ENCODE results near the gene CNNM4. TPM values are rescaled to one million over a fixed set of nuclear protein-coding genes. Genes with fewer than 3 reads are reported as not detected.

The CNNM4 gene
- total and polyA plus RNA-seq, 2 donors, result 2.4 to 3.1 TPM

Other genes with a start within 250 kb of the CNNM4 start
- 18.9 TPM for gene ARID5A, start 224.2 kb upstream of the CNNM4 start, total RNA-seq
- 57.2 TPM for gene ARID5A, start 224.2 kb upstream of the CNNM4 start, polyA plus RNA-seq
- 21.2 TPM for gene KANSL3, start 122.6 kb upstream of the CNNM4 start, total RNA-seq
- gene KANSL3, start 122.6 kb upstream of the CNNM4 start, polyA plus RNA-seq, result 27.2 TPM
- gene FER1L5, start 118.1 kb upstream of the CNNM4 start, total RNA-seq, result 0.05 TPM
- gene FER1L5, start 118.1 kb upstream of the CNNM4 start, polyA plus RNA-seq, result 0.09 TPM
- 16.0 TPM for gene LMAN2L, start 20.8 kb upstream of the CNNM4 start, total RNA-seq
- gene LMAN2L, start 20.8 kb upstream of the CNNM4 start, polyA plus RNA-seq, result 10.9 TPM
- 5.3 TPM for gene CNNM3, start 55.4 kb downstream of the CNNM4 start, total RNA-seq
- gene CNNM3, start 55.4 kb downstream of the CNNM4 start, polyA plus RNA-seq, result 7.3 TPM
- gene ANKRD23, start 83.1 kb downstream of the CNNM4 start, total RNA-seq, result 3.4 TPM
- gene ANKRD23, start 83.1 kb downstream of the CNNM4 start, polyA plus RNA-seq, result 7.5 TPM
- gene ANKRD39, start 97.1 kb downstream of the CNNM4 start, total RNA-seq, result 14.2 TPM
- gene ANKRD39, start 97.1 kb downstream of the CNNM4 start, polyA plus RNA-seq, result 10.0 TPM
- 9.8 TPM for gene SEMA4C, start 109.2 kb downstream of the CNNM4 start, total RNA-seq
- gene SEMA4C, start 109.2 kb downstream of the CNNM4 start, polyA plus RNA-seq, result 14.1 TPM
- 0.76 TPM for gene FAM178B, start 225.7 kb downstream of the CNNM4 start, total RNA-seq
- 3.5 TPM for gene FAM178B, start 225.7 kb downstream of the CNNM4 start, polyA plus RNA-seq